ENCODE measurements around the gene BBS7. TPM values are rescaled to one million over a fixed set of nuclear protein-coding genes. Genes with fewer than 3 reads are reported as not detected.

Gene BBS7
- total and polyA plus RNA-seq, 2 donors (not counting 3 experiments of a cell fraction or from before 2014, with no cell fraction given) = 20.0 to 21.7 TPM

DNA sequence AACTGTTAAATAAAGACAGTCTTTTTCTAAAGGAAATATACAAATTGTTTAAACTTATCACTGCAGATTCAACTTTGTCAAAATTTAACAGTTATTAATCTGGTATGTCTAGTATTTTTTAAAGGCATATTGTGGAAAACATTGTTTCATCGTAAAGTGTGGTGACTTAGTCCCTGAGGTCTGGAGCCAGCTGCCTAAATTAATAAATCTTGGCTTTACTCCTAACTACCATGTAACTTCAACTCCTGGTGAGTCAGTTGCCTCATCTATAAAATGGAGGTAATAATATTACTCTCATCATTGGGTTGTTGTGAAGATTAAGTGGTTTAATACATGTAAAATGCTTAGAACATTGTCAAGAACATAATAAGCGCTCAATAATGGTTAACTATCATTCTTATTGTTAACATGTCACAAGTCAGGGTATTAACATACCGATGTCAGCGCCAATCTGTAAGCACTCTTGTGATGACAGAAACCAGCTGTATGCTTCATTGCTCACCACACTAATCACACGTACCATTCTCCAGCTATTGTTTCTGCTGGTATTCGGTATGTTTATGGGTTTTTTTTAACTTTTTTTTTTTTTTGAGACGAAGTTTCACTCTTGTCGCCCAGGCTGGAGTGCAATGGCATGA lies 91.2 kb downstream of the BBS7 start:
- DNase-seq (ENCODE audit: low read depth, low spot score) (no peak), FAIRE-seq (no peak)
- no peak for TF ChIP-seq JUN (IDR thresholded peaks at IDR 0.05; ENCODE audit: borderline replicate concordance, insufficient read depth, insufficient read length, low read depth)
- no peak for TF ChIP-seq FOS (IDR thresholded peaks at IDR 0.05; ENCODE audit: borderline replicate concordance, insufficient read depth, low read length)
- TF ChIP-seq, protein P1, sequence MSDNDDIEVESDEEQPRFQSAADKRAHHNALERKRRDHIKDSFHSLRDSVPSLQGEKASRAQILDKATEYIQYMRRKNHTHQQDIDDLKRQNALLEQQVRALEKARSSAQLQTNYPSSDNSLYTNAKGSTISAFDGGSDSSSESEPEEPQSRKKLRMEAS (IDR thresholded peaks at IDR 0.05; ENCODE audit: insufficient read depth, insufficient read length) = no peak
- TF ChIP-seq EZH2 (IDR thresholded peaks at IDR 0.05; ENCODE audit: borderline replicate concordance, low read depth, low read length, severe bottlenecking) = no peak
- TF ChIP-seq GATA2 (IDR thresholded peaks at IDR 0.05; ENCODE audit: insufficient read depth, insufficient read length, low read depth, low read length) = no peak
- no peak for TF ChIP-seq POLR2AphosphoS5 (IDR thresholded peaks at IDR 0.05; ENCODE audit: insufficient read depth, low read depth, low read length)
- TF ChIP-seq POLR2A (IDR thresholded peaks at IDR 0.05; ENCODE audit: low read depth, low read length) = no peak
- TF ChIP-seq, protein P2, sequence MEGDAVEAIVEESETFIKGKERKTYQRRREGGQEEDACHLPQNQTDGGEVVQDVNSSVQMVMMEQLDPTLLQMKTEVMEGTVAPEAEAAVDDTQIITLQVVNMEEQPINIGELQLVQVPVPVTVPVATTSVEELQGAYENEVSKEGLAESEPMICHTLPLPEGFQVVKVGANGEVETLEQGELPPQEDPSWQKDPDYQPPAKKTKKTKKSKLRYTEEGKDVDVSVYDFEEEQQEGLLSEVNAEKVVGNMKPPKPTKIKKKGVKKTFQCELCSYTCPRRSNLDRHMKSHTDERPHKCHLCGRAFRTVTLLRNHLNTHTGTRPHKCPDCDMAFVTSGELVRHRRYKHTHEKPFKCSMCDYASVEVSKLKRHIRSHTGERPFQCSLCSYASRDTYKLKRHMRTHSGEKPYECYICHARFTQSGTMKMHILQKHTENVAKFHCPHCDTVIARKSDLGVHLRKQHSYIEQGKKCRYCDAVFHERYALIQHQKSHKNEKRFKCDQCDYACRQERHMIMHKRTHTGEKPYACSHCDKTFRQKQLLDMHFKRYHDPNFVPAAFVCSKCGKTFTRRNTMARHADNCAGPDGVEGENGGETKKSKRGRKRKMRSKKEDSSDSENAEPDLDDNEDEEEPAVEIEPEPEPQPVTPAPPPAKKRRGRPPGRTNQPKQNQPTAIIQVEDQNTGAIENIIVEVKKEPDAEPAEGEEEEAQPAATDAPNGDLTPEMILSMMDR (IDR thresholded peaks at IDR 0.05; ENCODE audit: extremely low read depth in 1 of 2, insufficient read depth in 1 of 2, low read depth in 1 of 2, low read length in 2 of 2) = no peak
- no peak for TF ChIP-seq MYC (IDR thresholded peaks at IDR 0.05; ENCODE audit: low read depth, low read length)
- no peak overlapping the region for H3K4me3 ChIP-seq (replicated peaks in 1 of 3; ENCODE audit: insufficient read depth in 1 of 3, low read depth in 1 of 3, low read length in 3 of 3)
- no peaks in the 10 kb centered on the region for H3K79me2 ChIP-seq (ENCODE audit: control insufficient read depth, insufficient read depth, low read length)
- ChIA-PET POLR2A (no interaction called here), CTCF (interaction anchor here (1.1 kb wide), 1 partner anchor 14 kb away, joined by 5 read pairs; the partner anchor contains the start of gene SMIM43)
- H3K4me1 ChIP-seq (ENCODE audit: control insufficient read depth, extremely low read depth, insufficient read depth, low read length) = no peaks in the 10 kb centered on the region
- BruUV-seq (replicated peaks) = no TSS peak
- no peaks in the 10 kb centered on the region for H3K9me1 ChIP-seq (replicated peaks; ENCODE audit: control insufficient read depth, extremely low read depth, insufficient read depth, low read length)
- no peak overlapping the region for H3K4me2 ChIP-seq (ENCODE audit: insufficient read depth, low read length)
- no peaks in the 10 kb centered on the region for H3K9me3 ChIP-seq (replicated peaks; ENCODE audit: control insufficient read depth, insufficient read depth, low read length)
- H3K36me3 ChIP-seq (ENCODE audit: control insufficient read depth in 2 of 2, extremely low read depth in 1 of 2, insufficient read depth in 2 of 2, low read length in 2 of 2) = no peaks in the 10 kb centered on the region
- dilution Hi-C loops (cut with MboI; ENCODE audit: extremely low pct_ligation_motif_present, low sequenced_read_pairs) = no loop called here
- no peak overlapping the region for H3K9ac ChIP-seq (replicated peaks; ENCODE audit: extremely low read depth, insufficient read depth, low read length)
- H3K27me3 ChIP-seq (ENCODE audit: control insufficient read depth in 2 of 2, insufficient read depth in 2 of 2, low read length in 2 of 2) = peaks cover 1 to 28% of the 10 kb centered on the region in 2 experiments
- intact Hi-C loops (cut with micrococcal nuclease) = no loop called here
- no peak overlapping the region for H3K27ac ChIP-seq (ENCODE audit: insufficient read depth, low read depth, low read length)
- no peak overlapping the region for H2AFZ ChIP-seq (ENCODE audit: low read depth, low read length)
- H4K20me1 ChIP-seq (replicated peaks; ENCODE audit: control insufficient read depth, extremely low read depth, insufficient read depth, low read length) = no peaks in the 10 kb centered on the region
